ENCODE data around the gene LRRC42. TPM values are rescaled to one million over a fixed set of nuclear protein-coding genes. Genes with fewer than 3 reads are reported as not detected.

The LRRC42 gene
- total and polyA plus RNA-seq, 4 donors: 9.8 to 14.8 (median 10.9) TPM

GRCh38 chr1:53948291-53948690 lies 2.1 kb downstream of the LRRC42 start:
- Histone ChIP-seq H3K9ac (ENCODE audit: low read depth in 1 of 2, low read length in 2 of 2) (no peak overlapping the region), H3K27ac (ENCODE audit: low read depth in 1 of 2, low read length in 2 of 2) (no peak overlapping the region), H3K36me3 (ENCODE audit: control insufficient read depth in 4 of 4, insufficient read depth in 3 of 4, low read depth in 1 of 4, low read length in 3 of 4) (peaks cover 0 to 8% (median 3%) of the 10 kb centered on the region in 4 donors), H3K9me3 (ENCODE audit: control insufficient read depth in 4 of 4, low read length in 3 of 4) (no peaks in the 10 kb centered on the region), H3K4me1 (ENCODE audit: control insufficient read depth in 4 of 4, insufficient read depth in 4 of 4, low read length in 3 of 4) (peaks cover 2 to 20% (median 17%) of the 10 kb centered on the region in 4 donors), H3K27me3 (ENCODE audit: control insufficient read depth in 4 of 4, insufficient read depth in 4 of 4, low read length in 3 of 4) (no peaks in the 10 kb centered on the region), H3K4me3 (ENCODE audit: low read depth in 1 of 3, low read length in 3 of 3) (no peak overlapping the region)
- 97% methylated on average over 5 of the region's 5 CpGs for WGBS
- DNase-seq (ENCODE audit: low spot score): no peak
- TF ChIP-seq, protein P1, sequence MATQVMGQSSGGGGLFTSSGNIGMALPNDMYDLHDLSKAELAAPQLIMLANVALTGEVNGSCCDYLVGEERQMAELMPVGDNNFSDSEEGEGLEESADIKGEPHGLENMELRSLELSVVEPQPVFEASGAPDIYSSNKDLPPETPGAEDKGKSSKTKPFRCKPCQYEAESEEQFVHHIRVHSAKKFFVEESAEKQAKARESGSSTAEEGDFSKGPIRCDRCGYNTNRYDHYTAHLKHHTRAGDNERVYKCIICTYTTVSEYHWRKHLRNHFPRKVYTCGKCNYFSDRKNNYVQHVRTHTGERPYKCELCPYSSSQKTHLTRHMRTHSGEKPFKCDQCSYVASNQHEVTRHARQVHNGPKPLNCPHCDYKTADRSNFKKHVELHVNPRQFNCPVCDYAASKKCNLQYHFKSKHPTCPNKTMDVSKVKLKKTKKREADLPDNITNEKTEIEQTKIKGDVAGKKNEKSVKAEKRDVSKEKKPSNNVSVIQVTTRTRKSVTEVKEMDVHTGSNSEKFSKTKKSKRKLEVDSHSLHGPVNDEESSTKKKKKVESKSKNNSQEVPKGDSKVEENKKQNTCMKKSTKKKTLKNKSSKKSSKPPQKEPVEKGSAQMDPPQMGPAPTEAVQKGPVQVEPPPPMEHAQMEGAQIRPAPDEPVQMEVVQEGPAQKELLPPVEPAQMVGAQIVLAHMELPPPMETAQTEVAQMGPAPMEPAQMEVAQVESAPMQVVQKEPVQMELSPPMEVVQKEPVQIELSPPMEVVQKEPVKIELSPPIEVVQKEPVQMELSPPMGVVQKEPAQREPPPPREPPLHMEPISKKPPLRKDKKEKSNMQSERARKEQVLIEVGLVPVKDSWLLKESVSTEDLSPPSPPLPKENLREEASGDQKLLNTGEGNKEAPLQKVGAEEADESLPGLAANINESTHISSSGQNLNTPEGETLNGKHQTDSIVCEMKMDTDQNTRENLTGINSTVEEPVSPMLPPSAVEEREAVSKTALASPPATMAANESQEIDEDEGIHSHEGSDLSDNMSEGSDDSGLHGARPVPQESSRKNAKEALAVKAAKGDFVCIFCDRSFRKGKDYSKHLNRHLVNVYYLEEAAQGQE (IDR thresholded peaks at IDR 0.05): no peak
- TF ChIP-seq RXRA (IDR thresholded peaks at IDR 0.05) (no peak), GABPA (IDR thresholded peaks at IDR 0.05 in 1 of 2, conservative IDR thresholded peaks at IDR 0.05 in 1 of 2) (no peak)
- TF ChIP-seq, protein P2, sequence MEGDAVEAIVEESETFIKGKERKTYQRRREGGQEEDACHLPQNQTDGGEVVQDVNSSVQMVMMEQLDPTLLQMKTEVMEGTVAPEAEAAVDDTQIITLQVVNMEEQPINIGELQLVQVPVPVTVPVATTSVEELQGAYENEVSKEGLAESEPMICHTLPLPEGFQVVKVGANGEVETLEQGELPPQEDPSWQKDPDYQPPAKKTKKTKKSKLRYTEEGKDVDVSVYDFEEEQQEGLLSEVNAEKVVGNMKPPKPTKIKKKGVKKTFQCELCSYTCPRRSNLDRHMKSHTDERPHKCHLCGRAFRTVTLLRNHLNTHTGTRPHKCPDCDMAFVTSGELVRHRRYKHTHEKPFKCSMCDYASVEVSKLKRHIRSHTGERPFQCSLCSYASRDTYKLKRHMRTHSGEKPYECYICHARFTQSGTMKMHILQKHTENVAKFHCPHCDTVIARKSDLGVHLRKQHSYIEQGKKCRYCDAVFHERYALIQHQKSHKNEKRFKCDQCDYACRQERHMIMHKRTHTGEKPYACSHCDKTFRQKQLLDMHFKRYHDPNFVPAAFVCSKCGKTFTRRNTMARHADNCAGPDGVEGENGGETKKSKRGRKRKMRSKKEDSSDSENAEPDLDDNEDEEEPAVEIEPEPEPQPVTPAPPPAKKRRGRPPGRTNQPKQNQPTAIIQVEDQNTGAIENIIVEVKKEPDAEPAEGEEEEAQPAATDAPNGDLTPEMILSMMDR (IDR thresholded peaks at IDR 0.05; ENCODE audit: low read depth, low read length, missing input control): no peak

GRCh38 chr1:53949023-53949990 lies 3.2 kb downstream of the LRRC42 start:
- DNase-seq (ENCODE audit: low spot score): no peak
- 92% methylated on average over 4 of the region's 4 CpGs for WGBS

More at GRCh38 chr1:53949023-53949990, 3.2 kb downstream of the LRRC42 start:
- peaks cover 0 to 8% (median 3%) of the 10 kb centered on the region in 4 donors for H3K36me3 ChIP-seq (ENCODE audit: control insufficient read depth in 4 of 4, insufficient read depth in 3 of 4, low read depth in 1 of 4, low read length in 3 of 4)
- H3K27ac ChIP-seq (ENCODE audit: low read depth in 1 of 2, low read length in 2 of 2): no peak overlapping the region
- H3K4me1 ChIP-seq (ENCODE audit: control insufficient read depth in 4 of 4, insufficient read depth in 4 of 4, low read length in 3 of 4): peaks cover 2 to 20% (median 17%) of the 10 kb centered on the region in 4 donors
- no peak overlapping the region for H3K9ac ChIP-seq (ENCODE audit: low read depth in 1 of 2, low read length in 2 of 2)
- H3K4me3 ChIP-seq (ENCODE audit: low read depth in 1 of 3, low read length in 3 of 3): no peak overlapping the region
- TF ChIP-seq, protein P2 (IDR thresholded peaks at IDR 0.05; ENCODE audit: low read depth, low read length, missing input control): peak; percentile 40
- TF ChIP-seq HNF4G (IDR thresholded peaks at IDR 0.05): no peak
- no peak for TF ChIP-seq JUND (IDR thresholded peaks at IDR 0.05)
- peak; percentile 83 to 90 for TF ChIP-seq RAD21 (IDR thresholded peaks at IDR 0.05)
- TF ChIP-seq RXRA (IDR thresholded peaks at IDR 0.05): no peak
- no peaks in the 10 kb centered on the region for H3K9me3 ChIP-seq (ENCODE audit: control insufficient read depth in 4 of 4, low read length in 3 of 4)
- H3K27me3 ChIP-seq (ENCODE audit: control insufficient read depth in 4 of 4, insufficient read depth in 4 of 4, low read length in 3 of 4): no peaks in the 10 kb centered on the region
